SK-N-SH (cell line): ENCODE results near the gene PPP2R3B. TPM values are rescaled to one million over a fixed set of nuclear protein-coding genes. Genes with fewer than 3 reads are reported as not detected.

ENCODE experiments used
- PBX3 ChIP-seq: IDR thresholded peaks from 2 replicates; pipeline ENCODE4; 2012
- polyA plus RNA-seq, 3 experiments: library from polyadenylated mRNA; depleted of rRNA; stranded (reverse); fragments of >200 nt; gene quantifications; 2 replicates each; pipeline ENCODE4 v1.2.3, GENCODE V29; 2012
- small RNA-seq, 7 experiments: library from RNA; depleted of rRNA; stranded (forward); fragments of <200 nt; gene quantifications; one replicate each; pipeline ENCODE3, GENCODE V24; 2012

The PPP2R3B gene
- polyA plus RNA-seq, 1 of the 3 experiments (the other 2 are of a cell fraction) = 19.4 TPM

DNA sequence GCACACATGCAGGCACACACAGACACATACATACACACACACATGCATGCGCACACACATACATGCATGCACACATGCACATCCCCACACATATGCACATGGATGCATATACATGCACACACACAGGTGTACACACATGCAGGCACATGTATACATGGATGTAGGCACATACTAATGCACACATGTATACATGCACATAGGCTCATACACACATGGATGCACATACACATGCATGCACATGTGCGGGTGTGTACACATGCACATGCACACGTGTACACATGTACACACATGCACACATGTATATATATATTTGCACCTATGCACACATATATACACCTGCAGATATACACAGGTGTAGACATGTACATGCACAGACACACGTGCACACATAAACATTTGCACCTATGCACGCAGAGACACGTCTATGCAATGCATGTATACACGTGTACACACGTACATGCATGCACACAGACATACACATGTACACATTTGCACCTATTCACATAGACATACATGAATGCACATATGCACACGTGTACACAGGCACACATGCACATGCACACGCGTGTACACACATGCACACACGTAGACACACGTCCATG is 101.5 kb downstream of the PPP2R3B start (continued):
- TF ChIP-seq PBX3 = no peak

Small RNA genes lying within 50 kb of the gene (small RNA-seq; reads per million reads assigned to genes)
- gene RF00017 = 0 reads per million in 7 experiments

Other genes with a start within 250 kb of the PPP2R3B start
- 14.8 and 15.1 TPM in 2 replicates for gene PLCXD1, start 105.5 kb downstream of the PPP2R3B start, polyA plus RNA-seq (2012; rRNA removed)
- 39.8 and 47.3 TPM in 2 replicates for gene GTPBP6, start 68.1 kb downstream of the PPP2R3B start, polyA plus RNA-seq (2012; rRNA removed)
- gene SHOX, start 243.9 kb upstream of the PPP2R3B start, polyA plus RNA-seq (2012; rRNA removed) = not detected in 2 replicates